ENCODE results near the gene PANX2. TPM values are rescaled to one million over a fixed set of nuclear protein-coding genes. Genes with fewer than 3 reads are reported as not detected.

The PANX2 gene
- total RNA-seq, 1 donor from 2014 or later, result 0.88 TPM

DNA sequence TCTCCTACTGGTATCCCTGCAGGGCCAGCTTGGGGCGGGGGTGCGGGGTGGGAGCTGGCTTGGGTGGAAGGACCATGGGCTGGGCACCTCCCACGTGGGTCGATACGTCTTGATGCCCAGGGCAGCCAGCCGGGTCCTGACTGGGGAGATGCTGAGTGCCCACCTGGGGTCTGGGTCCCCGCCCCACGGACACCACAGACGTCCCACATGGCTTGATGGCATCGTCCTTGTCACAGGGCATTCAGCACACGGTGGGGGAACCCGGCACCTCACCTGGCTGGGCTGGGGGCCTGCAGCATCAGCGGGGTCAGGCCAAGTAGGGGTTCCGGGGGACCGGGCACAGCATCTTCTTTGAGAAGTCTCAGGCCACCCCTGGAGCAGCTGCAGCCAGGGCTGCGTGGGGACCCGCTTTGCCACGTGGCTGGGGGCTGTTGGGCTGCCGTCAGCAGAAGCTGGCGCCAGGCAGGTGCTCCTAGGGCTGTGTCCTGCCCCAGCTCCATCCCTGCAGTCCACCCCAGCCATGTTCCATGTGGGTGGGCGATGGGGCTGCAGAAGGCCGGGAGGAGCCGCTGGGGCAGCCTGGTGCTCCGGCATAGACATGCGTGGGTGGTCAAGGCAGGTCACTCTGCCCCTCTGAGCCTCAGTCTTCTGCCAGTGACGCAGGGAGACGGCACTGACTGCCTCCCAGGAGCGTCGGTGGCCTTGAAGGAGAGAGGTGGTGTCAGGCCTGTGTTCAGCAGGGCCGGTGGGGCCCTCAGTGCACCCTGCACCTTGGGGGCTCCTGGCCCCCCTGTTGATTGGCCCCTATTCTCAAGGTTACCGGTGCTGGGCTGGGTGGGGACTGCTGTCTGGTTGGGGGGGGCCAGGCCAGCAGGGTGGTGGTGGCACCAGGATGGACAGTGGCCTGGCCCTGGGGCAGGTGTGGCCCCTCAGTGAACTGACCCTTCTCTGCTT, 38.7 kb downstream of the PANX2 start:
- H3K27ac ChIP-seq, result no peak overlapping the region
- no peak overlapping the region for H3K27ac Mint-ChIP-seq
- H3F3A ChIP-seq (ENCODE audit: low read depth), result peaks cover 4% of the 10 kb centered on the region
- H3K9ac ChIP-seq, result no peak overlapping the region
- no peak overlapping the region for H2AFZ ChIP-seq (replicated peaks)
- H3K4me2 ChIP-seq, result no peak overlapping the region
- no peaks in the 10 kb centered on the region for H3K9me3 ChIP-seq (ENCODE audit: low read depth)
- no peak for TF ChIP-seq EZH2phosphoT487 (IDR thresholded peaks at IDR 0.05)
- TF ChIP-seq EZH2 (IDR thresholded peaks at IDR 0.05), result no peak
- TF ChIP-seq, protein P1, sequence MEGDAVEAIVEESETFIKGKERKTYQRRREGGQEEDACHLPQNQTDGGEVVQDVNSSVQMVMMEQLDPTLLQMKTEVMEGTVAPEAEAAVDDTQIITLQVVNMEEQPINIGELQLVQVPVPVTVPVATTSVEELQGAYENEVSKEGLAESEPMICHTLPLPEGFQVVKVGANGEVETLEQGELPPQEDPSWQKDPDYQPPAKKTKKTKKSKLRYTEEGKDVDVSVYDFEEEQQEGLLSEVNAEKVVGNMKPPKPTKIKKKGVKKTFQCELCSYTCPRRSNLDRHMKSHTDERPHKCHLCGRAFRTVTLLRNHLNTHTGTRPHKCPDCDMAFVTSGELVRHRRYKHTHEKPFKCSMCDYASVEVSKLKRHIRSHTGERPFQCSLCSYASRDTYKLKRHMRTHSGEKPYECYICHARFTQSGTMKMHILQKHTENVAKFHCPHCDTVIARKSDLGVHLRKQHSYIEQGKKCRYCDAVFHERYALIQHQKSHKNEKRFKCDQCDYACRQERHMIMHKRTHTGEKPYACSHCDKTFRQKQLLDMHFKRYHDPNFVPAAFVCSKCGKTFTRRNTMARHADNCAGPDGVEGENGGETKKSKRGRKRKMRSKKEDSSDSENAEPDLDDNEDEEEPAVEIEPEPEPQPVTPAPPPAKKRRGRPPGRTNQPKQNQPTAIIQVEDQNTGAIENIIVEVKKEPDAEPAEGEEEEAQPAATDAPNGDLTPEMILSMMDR (IDR thresholded peaks at IDR 0.05), result no peak
- no peaks in the 10 kb centered on the region for H3K9me3 Mint-ChIP-seq
- H3K4me1 Mint-ChIP-seq, result peaks cover 7% of the 10 kb centered on the region
- H3K4me3 ChIP-seq, result no peak overlapping the region
- H3K36me3 ChIP-seq, result no peaks in the 10 kb centered on the region
- no peaks in the 10 kb centered on the region for H3K4me1 ChIP-seq
- peaks cover 27% of the 10 kb centered on the region for H4K20me1 ChIP-seq (ENCODE audit: low read depth)
- H3K4me3 Mint-ChIP-seq, result peak overlapping the region; percentile 12
- peaks cover 31% of the 10 kb centered on the region for H3K36me3 Mint-ChIP-seq
- peaks cover 2% of the 10 kb centered on the region for H3K27me3 Mint-ChIP-seq (ENCODE audit: insufficient read depth, low read depth)
- H3K27me3 ChIP-seq, result no peaks in the 10 kb centered on the region
- H3K79me2 ChIP-seq (ENCODE audit: low read depth), result peaks cover 12% of the 10 kb centered on the region
- no peak for DNase-seq (ENCODE audit: low spot score)

DNA sequence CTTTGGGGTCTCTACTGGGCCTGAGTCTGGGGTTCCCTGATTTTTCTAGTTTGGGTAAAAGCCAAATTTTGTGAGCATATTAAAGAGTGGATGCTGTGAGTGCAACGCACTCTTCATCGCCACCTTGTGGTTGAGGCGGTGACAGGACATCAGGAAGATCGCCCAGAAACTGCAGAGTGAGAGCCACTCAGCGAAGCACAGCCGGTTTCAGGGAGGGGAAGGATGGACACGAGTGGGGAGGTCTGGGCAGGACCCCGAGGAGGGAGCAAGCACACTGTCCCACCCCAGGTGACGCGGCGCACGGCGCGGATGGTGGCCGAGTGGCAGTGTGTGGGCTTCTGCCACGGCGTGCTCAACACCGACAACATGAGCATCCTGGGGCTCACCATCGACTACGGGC, 39.4 kb downstream of the PANX2 start:
- H3K9me3 ChIP-seq (ENCODE audit: low read depth), result no peaks in the 10 kb centered on the region
- peaks cover 4% of the 10 kb centered on the region for H3F3A ChIP-seq (ENCODE audit: low read depth)
- H3K4me3 ChIP-seq, result no peak overlapping the region
- peaks cover 7% of the 10 kb centered on the region for H3K4me1 Mint-ChIP-seq
- no peak overlapping the region for H2AFZ ChIP-seq (replicated peaks)
- H3K36me3 Mint-ChIP-seq, result peaks cover 30% of the 10 kb centered on the region
- H3K4me1 ChIP-seq, result no peaks in the 10 kb centered on the region
- peak overlapping the region; percentile 50 for H3K27ac Mint-ChIP-seq
- no peaks in the 10 kb centered on the region for H3K36me3 ChIP-seq
- no peak overlapping the region for H3K4me2 ChIP-seq
- no peak overlapping the region for H3K27ac ChIP-seq
- H4K20me1 ChIP-seq (ENCODE audit: low read depth), result peaks cover 27% of the 10 kb centered on the region
- H3K4me3 Mint-ChIP-seq, result peak overlapping the region; percentile 12
- no peaks in the 10 kb centered on the region for H3K9me3 Mint-ChIP-seq
- H3K9ac ChIP-seq, result no peak overlapping the region
- TF ChIP-seq EZH2phosphoT487 (IDR thresholded peaks at IDR 0.05), result no peak
- TF ChIP-seq, protein P1 (IDR thresholded peaks at IDR 0.05), result peak; percentile 82
- peaks cover 2% of the 10 kb centered on the region for H3K27me3 Mint-ChIP-seq (ENCODE audit: insufficient read depth, low read depth)
- peaks cover 13% of the 10 kb centered on the region for H3K79me2 ChIP-seq (ENCODE audit: low read depth)
- no peaks in the 10 kb centered on the region for H3K27me3 ChIP-seq
- DNase-seq (ENCODE audit: low spot score), result peak; percentile 65

DNA sequence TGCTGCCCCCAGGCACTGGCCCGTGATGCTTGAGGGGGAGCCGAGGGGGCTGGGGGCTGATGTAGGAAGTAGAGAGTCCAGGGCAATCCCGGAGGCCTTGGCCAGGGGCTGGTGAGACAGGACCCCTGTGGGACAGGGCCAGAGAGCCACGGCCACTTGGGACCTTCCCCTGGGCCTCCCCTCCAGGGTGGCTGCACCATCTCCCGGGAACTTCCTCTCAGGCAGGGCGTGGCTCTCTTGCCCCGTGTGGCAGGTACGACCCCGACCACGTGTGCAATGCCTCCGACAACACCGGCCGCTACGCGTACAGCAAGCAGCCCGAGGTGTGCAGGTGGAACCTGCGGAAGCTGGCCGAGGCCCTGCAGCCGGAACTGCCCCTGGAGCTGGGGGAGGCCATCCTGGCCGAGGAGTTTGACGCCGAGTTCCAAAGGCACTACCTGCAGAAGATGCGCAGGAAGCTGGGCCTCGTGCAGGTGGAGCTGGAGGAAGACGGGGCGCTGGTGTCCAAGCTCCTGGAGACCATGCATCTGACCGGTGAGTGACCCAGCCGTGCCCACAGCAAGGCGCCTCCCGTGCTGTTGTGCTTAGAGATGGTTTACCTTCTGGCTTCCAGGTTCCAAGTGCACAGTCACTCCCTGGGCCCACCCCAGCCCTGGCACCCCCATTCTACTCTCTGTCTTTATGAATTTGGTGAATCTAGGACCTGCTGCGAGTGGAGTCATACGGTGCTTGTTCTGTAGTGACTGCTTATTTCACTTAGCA, 40.0 kb downstream of the PANX2 start:
- H3K27me3 Mint-ChIP-seq (ENCODE audit: insufficient read depth, low read depth), result peaks cover 4% of the 10 kb centered on the region
- H4K20me1 ChIP-seq (ENCODE audit: low read depth), result peaks cover 24% of the 10 kb centered on the region
- H3K36me3 Mint-ChIP-seq, result peaks cover 27% of the 10 kb centered on the region

More for the DNA sequence above, 40.0 kb downstream of the PANX2 start:
- H2AFZ ChIP-seq (replicated peaks), result no peak overlapping the region
- no peak overlapping the region for H3K4me2 ChIP-seq
- Mint-ChIP-seq H3K4me1 (peaks cover 7% of the 10 kb centered on the region), H3K27ac (peak overlapping the region; percentile 28), H3K9me3 (no peaks in the 10 kb centered on the region), H3K4me3 (no peak overlapping the region)
- H3K4me3 ChIP-seq, result no peak overlapping the region
- H3K27me3 ChIP-seq, result no peaks in the 10 kb centered on the region
- no peaks in the 10 kb centered on the region for H3K36me3 ChIP-seq
- H3K9ac ChIP-seq, result no peak overlapping the region
- no peaks in the 10 kb centered on the region for H3K9me3 ChIP-seq (ENCODE audit: low read depth)
- H3K79me2 ChIP-seq (ENCODE audit: low read depth), result peaks cover 13% of the 10 kb centered on the region
- H3K27ac ChIP-seq, result no peak overlapping the region
- TF ChIP-seq, protein P1 (IDR thresholded peaks at IDR 0.05), result no peak
- TF ChIP-seq EZH2phosphoT487 (IDR thresholded peaks at IDR 0.05), result no peak
- TF ChIP-seq EZH2 (IDR thresholded peaks at IDR 0.05), result no peak
- H3K4me1 ChIP-seq, result no peaks in the 10 kb centered on the region
- no peak for DNase-seq (ENCODE audit: low spot score)
- H3F3A ChIP-seq (ENCODE audit: low read depth), result peaks cover 4% of the 10 kb centered on the region

All from neural progenitor cell (in vitro differentiated cells).